ENCODE data around the gene DLG1. TPM values are rescaled to one million over a fixed set of nuclear protein-coding genes. Genes with fewer than 3 reads are reported as not detected.
A peak's percentile ranks its signal among the peaks of the same experiment; 100 is the strongest.

DLG1 gene
- total and polyA plus RNA-seq, 2 donors (not counting 1 experiment from before 2014, with no cell fraction given) = 47.7 to 53.0 TPM

DNA sequence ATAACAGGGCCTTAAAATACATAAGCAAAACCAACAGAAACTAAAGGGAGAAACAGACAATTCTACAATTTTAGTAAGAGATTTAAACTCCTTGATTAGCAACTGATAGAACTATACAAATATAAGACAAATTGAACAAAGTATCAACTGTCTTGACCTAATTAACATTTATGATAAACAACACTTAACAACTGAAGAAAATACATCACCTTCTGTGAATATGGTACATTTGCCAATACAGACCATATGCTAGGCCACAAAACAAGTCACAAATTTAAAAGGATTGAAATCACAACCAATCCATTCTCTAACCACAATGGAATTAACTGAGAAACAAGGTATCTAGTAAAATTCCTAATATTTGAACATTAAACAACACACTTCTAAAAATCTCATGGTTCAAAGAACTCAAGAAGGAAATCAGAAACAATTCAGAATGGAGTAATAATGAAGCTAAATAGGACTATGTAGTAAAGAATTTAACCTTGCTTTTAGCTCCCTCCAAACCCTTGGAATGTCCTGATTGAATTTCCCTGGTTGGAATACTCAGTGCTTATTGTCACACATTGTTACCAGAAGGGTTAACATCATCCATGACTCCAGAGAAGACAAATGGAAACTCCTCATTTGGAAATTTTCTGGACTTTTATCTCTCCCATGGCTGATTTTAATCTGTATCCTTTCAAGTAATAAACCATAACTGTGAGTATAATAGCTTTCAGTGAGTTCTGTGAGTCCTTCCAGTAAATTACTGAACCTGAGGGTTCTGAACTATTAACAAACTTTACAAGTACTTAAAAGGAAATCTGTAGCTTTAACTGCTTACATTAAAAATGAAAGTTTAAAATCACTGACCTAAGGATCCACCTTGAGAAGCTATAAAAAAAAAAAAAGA lies 88.8 kb downstream of the DLG1 start:
- TF ChIP-seq, protein P1, sequence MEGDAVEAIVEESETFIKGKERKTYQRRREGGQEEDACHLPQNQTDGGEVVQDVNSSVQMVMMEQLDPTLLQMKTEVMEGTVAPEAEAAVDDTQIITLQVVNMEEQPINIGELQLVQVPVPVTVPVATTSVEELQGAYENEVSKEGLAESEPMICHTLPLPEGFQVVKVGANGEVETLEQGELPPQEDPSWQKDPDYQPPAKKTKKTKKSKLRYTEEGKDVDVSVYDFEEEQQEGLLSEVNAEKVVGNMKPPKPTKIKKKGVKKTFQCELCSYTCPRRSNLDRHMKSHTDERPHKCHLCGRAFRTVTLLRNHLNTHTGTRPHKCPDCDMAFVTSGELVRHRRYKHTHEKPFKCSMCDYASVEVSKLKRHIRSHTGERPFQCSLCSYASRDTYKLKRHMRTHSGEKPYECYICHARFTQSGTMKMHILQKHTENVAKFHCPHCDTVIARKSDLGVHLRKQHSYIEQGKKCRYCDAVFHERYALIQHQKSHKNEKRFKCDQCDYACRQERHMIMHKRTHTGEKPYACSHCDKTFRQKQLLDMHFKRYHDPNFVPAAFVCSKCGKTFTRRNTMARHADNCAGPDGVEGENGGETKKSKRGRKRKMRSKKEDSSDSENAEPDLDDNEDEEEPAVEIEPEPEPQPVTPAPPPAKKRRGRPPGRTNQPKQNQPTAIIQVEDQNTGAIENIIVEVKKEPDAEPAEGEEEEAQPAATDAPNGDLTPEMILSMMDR (conservative IDR thresholded peaks at IDR 0.05 in 1 of 2, IDR thresholded peaks at IDR 0.05 in 1 of 2; ENCODE audit: low read depth in 1 of 2, low read length in 2 of 2) = no peak
- TF ChIP-seq EZH2 (IDR thresholded peaks at IDR 0.05; ENCODE audit: low read length, missing control alignments) = no peak
- Histone ChIP-seq H2AFZ (ENCODE audit: low read length) (no peak overlapping the region), H3K36me3 (ENCODE audit: control insufficient read depth, insufficient read depth, low read length) (no peaks in the 10 kb centered on the region), H3K4me1 (ENCODE audit: control insufficient read depth, extremely low read depth, insufficient read depth, low read length) (no peaks in the 10 kb centered on the region), H3K9ac (ENCODE audit: insufficient read depth, low read length) (no peak overlapping the region), H3K9me3 (ENCODE audit: control insufficient read depth, insufficient read depth, low read depth, low read length) (no peaks in the 10 kb centered on the region), H3K79me2 (ENCODE audit: control insufficient read depth, insufficient read depth, low read length) (peaks cover 67% of the 10 kb centered on the region), H3K27ac (ENCODE audit: insufficient read depth, low read length) (no peak overlapping the region), H3K4me2 (ENCODE audit: extremely low read depth, insufficient read depth, low read length) (no peak overlapping the region), H3K27me3 (ENCODE audit: control insufficient read depth, insufficient read depth, low read length) (no peaks in the 10 kb centered on the region), H3K4me3 (replicated peaks in 1 of 4; ENCODE audit: control extremely low read depth in 1 of 4, insufficient read depth in 1 of 4, low read depth in 3 of 4, low read length in 4 of 4) (no peak overlapping the region), H4K20me1 (ENCODE audit: control insufficient read depth, extremely low read depth, insufficient read depth, low read length) (no peaks in the 10 kb centered on the region)
- DNase-seq (ENCODE audit: low read depth in 2 of 2) = peak in 1 of 2 donors; percentile 36

- H3K9ac ChIP-seq (ENCODE audit: insufficient read depth, low read length) = no peak overlapping the region
Observed at GRCh38 chr3:197206913-197207312, 91.5 kb downstream of the DLG1 start.

DNA sequence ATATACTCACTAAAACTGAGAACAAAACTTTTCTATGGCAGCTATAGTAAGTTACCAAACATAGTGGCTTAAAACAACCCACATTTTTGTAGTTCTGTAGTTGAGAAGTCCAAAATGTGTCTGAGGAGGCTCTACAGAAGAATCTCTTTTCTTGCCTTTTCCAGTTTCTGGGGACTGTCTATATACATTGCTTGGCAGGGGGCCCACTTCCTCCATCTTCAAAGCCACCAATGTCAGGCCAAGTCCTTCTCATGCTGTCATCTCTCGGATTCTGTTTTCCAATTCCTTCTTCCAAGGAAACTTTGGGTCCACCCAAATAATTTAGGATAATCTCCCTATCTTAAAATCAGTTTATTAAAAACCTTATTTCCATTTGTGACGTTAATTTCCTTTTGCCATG lies 92.7 kb downstream of the DLG1 start:
- Histone ChIP-seq H4K20me1 (ENCODE audit: control insufficient read depth, extremely low read depth, insufficient read depth, low read length) (no peaks in the 10 kb centered on the region), H3K27ac (ENCODE audit: insufficient read depth, low read length) (no peak overlapping the region)

More at GRCh38 chr3:197206913-197207312, 91.5 kb downstream of the DLG1 start:
- Histone ChIP-seq H3K4me2 (ENCODE audit: extremely low read depth, insufficient read depth, low read length) (no peak overlapping the region), H3K79me2 (ENCODE audit: control insufficient read depth, insufficient read depth, low read length) (peaks cover 57% of the 10 kb centered on the region), H3K27ac (ENCODE audit: insufficient read depth, low read length) (no peak overlapping the region), H2AFZ (ENCODE audit: low read length) (no peak overlapping the region), H3K27me3 (ENCODE audit: control insufficient read depth, insufficient read depth, low read length) (no peaks in the 10 kb centered on the region), H4K20me1 (ENCODE audit: control insufficient read depth, extremely low read depth, insufficient read depth, low read length) (no peaks in the 10 kb centered on the region), H3K4me3 (replicated peaks in 1 of 4; ENCODE audit: control extremely low read depth in 1 of 4, insufficient read depth in 1 of 4, low read depth in 3 of 4, low read length in 4 of 4) (no peak overlapping the region), H3K9me3 (ENCODE audit: control insufficient read depth, insufficient read depth, low read depth, low read length) (no peaks in the 10 kb centered on the region), H3K4me1 (ENCODE audit: control insufficient read depth, extremely low read depth, insufficient read depth, low read length) (no peaks in the 10 kb centered on the region), H3K36me3 (ENCODE audit: control insufficient read depth, insufficient read depth, low read length) (no peaks in the 10 kb centered on the region)
- DNase-seq (ENCODE audit: low read depth in 2 of 2) = no peak
- TF ChIP-seq EZH2 (IDR thresholded peaks at IDR 0.05; ENCODE audit: low read length, missing control alignments) = no peak
- TF ChIP-seq, protein P1 (conservative IDR thresholded peaks at IDR 0.05 in 1 of 2, IDR thresholded peaks at IDR 0.05 in 1 of 2; ENCODE audit: low read depth in 1 of 2, low read length in 2 of 2) = no peak

More for the DNA sequence above, 92.7 kb downstream of the DLG1 start:
- Histone ChIP-seq H3K36me3 (ENCODE audit: control insufficient read depth, insufficient read depth, low read length) (no peaks in the 10 kb centered on the region), H2AFZ (ENCODE audit: low read length) (no peak overlapping the region), H3K9me3 (ENCODE audit: control insufficient read depth, insufficient read depth, low read depth, low read length) (no peaks in the 10 kb centered on the region), H3K79me2 (ENCODE audit: control insufficient read depth, insufficient read depth, low read length) (peaks cover 54% of the 10 kb centered on the region), H3K9ac (ENCODE audit: insufficient read depth, low read length) (no peak overlapping the region), H3K27me3 (ENCODE audit: control insufficient read depth, insufficient read depth, low read length) (no peaks in the 10 kb centered on the region), H3K4me2 (ENCODE audit: extremely low read depth, insufficient read depth, low read length) (no peak overlapping the region), H3K4me1 (ENCODE audit: control insufficient read depth, extremely low read depth, insufficient read depth, low read length) (no peaks in the 10 kb centered on the region), H3K4me3 (replicated peaks in 1 of 4; ENCODE audit: control extremely low read depth in 1 of 4, insufficient read depth in 1 of 4, low read depth in 3 of 4, low read length in 4 of 4) (no peak overlapping the region)
- TF ChIP-seq, protein P1 (conservative IDR thresholded peaks at IDR 0.05 in 1 of 2, IDR thresholded peaks at IDR 0.05 in 1 of 2; ENCODE audit: low read depth in 1 of 2, low read length in 2 of 2) = no peak
- no peak for DNase-seq (ENCODE audit: low read depth in 2 of 2)

Measured in fibroblast of lung (primary cell).